Cerebellar cortex (tissue), 1 donor: Measurements from ENCODE around the gene VAV2.
"Not testable (repeated sequence)": the region's sequence is repeated elsewhere in the genome, so short reads cannot be mapped to it uniquely, and the experiment has no call there.

Experiments
- DNase-seq: peaks from one replicate; pipeline ENCODE4 v3.0.0-alpha.2; 2015; ENCODE audit warnings: low spot score

The VAV2 gene

DNA sequence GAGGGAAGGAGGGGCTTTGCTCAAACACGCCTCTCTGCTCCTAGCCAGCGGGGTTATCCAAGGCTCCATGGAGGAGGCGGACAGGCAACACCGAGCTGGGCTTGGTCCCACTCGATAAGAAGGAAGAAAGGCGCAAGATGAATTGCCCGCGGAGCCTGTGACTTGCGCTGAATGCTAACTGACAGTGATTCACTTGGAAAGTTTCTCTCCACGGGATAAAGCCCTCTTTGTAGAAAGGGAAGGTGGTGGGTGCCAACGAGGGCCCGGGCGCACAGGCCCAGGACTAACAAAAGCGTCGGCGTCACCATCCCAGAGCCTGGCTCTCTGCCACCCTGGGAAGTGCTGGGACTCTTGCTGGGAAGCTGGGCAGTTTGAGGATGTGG, 76.0 kb downstream of the VAV2 start:
- DNase-seq = peak; percentile 10

DNA sequence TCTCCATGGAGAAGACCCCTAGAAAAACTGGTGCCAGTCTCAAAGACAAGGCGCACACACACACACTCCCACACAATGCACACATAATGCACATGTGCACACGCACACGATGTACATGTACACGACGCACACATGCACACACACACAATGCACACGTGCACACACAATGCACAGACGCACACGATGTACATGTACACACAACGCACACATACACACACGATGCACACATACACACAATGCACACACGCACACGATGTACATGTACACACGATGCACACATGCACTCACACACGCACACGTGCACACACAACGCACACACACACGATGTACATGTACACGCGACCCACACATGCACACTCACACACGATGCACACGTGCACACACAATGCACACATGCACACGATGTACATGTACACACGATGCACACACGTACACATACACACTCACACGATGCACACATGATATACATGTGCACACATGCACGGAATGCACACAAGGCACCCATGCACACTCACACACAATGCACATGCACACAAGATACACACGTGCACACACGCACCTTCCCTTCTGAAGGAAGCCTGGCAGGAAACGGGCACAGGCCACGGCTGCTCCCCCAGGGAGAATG, 76.5 kb downstream of the VAV2 start:
- DNase-seq = no peak

DNA sequence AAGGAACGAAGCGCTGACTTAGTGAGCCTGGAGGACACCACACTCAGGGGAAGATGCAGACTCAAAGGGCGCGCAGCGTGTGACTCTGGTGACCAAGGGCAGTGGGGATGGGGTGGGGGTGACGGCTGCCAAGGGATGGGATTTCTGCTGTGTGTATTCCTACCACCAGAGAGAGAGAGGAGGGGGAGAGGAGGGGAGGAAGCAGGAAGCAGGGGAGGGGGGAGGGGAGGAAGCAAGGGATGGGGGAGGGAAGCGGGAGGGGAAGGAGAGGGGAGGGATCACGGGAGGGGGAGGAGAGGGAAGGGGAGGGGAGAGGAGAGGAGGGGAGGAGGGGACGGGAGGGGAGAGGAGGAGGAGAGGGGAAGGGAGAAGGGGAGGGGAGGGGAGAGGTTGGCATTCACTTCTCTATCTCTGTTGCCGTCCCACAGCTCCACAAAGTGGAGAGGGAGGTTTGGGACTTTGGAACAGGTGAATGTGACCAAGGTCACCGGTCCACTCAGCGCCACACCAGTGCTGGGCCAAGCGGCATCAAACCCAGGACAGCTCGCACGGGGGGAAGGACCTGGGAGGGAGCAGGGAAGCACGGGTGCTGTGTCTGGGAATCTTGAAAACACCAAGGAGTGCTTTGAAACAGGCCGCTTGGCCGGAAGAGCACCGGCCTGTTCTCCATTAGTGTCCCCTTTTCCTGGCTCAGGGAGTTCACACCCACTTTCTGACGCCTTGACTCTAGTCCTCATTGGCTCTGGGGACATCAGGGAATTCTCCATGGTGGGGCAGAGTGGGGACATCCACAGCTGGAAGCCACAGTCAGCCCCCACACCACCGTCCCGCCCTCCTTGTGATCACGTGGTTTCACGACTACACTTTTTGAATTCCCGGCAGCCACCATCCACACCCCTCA, 77.4 kb downstream of the VAV2 start:
- DNase-seq = no peak

DNA sequence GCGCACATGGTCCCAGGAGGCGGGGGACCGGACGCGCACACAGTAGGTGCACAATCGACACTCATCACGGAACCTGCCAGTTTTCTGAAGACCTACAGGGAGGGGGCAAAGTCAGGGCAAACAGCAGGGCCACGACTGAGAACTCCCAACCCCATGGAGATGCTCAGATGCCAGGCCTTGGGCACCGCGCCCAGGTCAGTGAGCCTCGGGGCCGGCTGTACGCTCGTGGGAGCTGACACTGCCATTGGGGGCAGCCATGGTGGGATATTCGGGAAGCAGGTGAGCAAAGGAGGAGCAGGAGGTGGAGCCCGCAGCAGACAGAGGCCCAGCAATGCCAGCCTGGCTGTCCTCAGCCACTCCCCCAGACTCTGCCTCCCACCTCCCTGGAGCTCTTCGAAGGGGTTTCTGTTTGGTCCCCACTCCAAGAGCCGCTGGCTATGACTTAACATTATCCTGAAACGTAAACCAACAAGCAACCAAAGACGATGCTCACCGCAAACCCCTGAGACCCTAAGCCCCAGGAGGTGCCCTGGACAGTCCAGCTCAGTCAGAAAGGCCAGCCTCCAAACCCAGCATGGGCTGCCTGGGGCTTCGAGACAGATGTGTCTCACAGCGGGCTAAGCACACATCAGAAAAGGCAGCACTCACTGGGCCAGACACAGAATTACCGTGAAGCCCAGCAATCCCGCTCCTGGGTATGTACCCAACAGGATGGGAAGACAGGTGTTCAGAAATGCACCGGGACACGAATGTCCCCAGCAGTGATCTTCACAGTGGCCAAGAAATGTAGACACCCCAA, 78.4 kb downstream of the VAV2 start:
- no peak for DNase-seq

DNA sequence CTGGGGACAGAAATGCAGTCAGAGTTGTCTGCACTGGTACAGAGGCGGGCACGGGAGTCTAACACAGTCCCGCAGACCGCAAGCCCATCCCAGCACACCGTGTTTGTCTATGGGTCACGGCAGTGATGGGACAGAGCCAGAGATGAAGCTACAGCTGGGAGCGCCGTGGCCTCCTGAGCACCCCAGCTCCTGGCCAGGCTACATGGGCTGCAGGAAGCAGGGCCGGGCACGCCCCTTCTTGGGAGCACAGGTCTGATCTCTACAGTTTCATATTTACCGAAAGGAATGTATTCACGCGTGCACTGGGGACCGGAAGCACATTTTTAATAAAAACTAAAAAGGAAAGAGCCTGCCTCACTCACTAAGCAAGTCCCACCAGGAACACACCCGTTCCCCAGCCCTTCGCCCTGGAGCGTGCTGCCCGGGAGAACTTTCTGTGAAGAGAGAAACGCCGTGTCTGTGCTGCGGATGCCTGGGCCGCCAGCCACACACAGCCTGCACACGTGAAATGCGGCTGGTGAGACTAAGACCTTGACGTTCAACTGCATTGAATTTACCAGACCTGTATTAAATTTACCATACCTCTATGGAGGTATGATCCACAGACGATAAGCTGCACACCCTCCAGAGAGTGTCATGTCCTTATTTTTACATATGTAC, 81.1 kb downstream of the VAV2 start:
- no peak for DNase-seq

DNA sequence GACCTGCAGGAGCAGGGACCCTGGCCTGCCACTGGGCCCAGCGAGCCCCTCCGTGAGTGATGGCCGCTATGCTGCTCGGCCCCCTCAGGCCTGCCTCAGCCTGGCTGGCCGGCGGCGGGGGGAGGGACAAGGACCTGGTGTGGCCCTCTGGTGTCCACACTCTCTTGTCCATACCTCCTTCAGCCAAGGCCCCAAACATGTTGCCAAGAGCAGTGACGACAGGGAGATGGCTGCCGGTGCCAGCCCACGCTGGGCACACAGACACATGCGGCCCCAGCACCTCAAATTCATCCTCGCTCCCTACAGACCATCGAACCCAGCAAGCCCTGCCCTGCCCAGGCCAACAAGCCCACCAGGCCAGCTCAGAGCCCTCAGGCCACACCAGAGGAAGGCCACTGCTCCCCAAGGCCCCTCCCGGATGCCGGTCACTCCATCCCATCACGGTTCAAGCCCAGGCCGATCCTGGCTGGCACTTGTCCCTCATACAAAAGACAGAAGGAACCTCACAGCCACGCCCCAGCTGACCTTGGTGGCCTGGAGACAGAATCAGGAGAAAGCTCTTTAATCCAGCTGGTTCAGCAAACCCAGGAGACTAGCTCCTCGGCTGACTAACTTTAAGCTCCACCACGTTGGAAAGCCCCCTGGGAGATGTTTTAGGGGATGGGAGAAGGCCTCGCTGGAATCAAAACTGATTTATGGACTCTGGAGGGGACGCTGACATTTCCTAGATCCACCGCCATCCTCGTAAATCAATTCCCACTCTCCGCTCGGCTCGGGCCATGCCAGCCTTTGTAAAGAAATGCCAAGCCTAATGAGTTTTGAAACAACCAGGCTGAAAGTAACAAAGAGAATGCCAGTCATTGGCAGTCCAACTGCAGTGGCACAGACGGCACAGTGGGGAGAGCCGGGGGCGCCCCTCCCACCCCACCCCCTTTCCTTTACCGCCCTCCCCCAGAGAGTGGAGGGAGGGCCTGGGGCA, 84.9 kb downstream of the VAV2 start:
- no peak for DNase-seq

DNA sequence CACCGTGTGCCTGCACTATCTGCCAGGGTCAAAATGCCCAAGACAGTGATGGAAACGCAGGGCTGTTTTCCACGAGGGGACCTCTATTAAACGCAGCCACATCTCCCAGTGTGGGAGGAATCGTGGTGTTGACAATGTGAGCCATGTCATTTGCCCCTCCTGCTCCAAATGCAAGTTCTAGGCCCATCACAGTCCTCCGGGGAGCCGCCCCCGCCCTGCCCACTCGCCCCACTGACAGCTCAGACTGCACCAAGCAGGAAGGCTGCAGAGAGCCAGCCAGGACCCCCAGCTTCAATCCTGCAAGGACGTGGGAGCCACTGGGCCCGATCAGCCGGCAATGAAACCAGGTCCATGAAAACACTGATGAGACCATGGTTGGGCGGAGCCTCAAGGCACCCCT, 85.9 kb downstream of the VAV2 start:
- DNase-seq = no peak

DNA sequence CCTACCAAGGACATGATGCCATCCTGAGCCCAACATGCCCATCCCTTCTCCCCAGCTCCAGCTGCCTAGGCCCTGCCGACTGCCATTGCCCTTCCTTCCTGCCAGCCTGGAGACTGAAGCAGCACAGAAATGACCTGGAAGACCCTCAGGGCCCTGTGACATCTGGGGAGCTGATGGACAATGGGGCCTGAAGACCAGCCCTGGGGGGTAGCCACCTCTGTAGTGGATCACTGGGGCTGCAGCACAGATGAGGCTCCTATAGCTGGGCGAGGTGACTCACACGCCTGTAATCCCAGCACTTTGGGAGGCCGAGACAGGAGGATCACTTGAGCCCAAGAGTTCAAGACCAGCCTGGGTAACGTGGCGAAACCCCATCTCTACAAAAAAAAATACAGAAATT, 86.6 kb downstream of the VAV2 start:
- DNase-seq = no peak

DNA sequence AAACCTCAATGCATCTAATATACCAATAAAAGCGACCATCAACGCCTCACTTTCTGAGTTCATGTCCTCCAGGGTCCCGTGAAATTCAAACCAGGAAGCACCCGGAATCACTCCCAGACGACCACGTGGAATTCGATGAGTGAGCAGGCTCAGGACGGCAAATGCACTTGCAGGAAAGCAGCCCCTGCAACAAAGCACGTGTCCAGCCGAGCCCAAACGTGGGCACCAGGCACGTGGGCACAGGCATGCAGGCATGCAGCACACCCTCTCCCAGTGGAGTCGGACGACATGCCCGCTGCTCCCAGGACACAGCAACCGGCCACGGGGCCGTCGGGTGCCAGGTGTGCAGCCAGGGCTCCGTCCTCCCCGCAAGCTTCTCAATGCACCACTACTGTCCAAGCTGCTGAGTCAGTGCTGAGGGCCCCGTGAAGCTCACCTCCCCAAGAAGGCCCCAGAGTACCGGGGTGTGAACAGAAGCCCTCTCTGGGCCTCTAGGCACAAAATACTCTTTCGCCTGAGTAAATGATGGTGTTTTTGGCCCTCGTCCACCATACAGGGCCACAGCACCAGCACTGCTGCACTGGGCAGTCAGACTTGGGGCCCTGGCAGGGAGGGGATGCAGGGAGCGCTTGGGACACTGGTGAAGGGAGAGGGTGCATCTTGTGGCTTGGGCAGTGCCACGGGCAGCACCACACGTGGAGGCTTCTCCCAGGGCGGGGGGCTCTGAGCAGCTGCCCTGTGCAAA, 87.6 kb downstream of the VAV2 start:
- no peak for DNase-seq

DNA sequence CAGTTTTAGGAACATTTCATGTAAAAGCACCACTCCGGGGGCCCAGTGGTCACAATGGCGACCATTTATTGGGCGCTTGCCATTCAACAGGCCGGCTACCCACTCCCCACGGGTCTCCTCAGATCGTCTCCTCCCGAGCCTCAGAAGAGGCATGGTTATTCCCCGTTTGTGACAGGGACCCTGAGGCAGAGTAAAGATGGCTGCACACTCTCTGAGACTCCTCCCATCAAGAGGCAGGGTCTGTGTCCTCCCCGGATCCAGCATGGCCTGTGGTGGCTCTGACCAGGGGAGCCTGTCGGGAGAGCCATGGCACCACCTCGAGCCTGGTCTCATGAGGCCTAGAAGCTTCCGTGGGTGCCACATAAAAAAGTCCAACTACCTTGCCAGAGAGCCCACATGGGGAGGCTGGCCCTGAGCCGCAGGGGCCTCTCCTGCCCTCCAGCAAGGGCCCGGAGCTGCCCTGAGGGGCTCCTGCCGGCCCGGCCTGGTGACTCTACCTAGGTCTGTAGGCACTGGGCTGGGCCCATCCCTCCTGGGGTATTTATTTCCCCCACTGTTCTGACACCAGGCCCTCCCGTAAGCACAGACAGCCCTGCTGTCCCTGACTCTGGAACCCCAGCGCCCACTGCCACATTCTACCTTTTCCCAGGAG, 90.8 kb downstream of the VAV2 start:
- DNase-seq = no peak

DNA sequence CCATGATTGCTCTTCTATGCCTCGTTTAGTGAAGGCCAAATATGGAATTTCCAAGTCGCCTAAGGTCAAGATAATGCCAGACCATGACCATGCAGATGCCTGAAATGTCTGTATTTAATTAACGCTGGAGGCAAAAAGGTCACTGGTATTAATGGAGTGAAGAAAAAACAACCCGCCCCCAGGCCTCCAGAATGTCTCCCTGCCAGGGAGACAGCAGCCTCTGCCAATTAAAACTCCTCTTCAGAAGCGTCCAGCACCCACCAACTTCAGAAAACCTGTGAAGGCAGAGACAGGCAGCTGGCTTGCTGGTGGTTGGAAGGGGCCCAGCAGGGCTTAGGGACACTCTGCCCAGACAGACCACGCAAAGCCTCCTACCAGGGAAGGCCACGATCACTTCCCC, 94.4 kb downstream of the VAV2 start:
- DNase-seq = no peak

DNA sequence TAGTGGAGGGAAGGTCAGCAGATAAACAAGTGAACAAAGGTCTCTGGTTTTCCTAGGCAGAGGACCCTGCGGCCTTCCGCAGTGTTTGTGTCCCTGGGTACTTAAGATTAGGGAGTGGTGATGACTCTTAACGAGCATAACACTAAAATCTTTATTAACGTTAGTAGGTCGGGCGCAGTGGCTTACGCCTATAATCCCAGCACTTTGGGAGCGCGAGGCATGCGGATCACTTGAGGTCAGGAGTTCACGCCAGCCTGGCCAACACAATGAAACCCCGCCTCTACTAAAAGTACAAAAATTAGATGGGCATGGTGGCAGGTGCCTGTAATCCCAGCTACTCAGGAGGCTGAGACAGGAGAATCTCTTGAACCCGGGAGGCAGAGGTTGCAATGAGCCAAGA, 96.1 kb downstream of the VAV2 start:
- DNase-seq = not testable (repeated sequence)

DNA sequence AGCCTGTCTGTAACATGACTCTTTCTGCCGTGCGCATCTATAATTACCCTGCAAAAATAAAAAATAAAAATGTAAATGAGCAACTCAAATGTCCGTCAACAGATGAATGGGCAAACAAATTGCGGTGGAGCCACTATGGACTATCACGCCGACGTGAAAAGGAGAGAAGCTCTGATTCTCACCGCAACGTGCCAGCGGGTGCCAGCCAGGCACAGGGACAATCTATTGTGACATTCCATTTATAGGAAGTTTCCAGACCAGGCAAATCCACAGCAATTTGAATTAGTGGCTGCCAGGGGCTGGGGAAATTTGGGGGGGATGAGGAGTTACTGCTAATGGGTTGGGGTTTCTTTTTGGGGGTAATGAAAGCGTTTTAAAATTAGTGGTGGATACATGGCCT, 96.8 kb downstream of the VAV2 start:
- DNase-seq = no peak

DNA sequence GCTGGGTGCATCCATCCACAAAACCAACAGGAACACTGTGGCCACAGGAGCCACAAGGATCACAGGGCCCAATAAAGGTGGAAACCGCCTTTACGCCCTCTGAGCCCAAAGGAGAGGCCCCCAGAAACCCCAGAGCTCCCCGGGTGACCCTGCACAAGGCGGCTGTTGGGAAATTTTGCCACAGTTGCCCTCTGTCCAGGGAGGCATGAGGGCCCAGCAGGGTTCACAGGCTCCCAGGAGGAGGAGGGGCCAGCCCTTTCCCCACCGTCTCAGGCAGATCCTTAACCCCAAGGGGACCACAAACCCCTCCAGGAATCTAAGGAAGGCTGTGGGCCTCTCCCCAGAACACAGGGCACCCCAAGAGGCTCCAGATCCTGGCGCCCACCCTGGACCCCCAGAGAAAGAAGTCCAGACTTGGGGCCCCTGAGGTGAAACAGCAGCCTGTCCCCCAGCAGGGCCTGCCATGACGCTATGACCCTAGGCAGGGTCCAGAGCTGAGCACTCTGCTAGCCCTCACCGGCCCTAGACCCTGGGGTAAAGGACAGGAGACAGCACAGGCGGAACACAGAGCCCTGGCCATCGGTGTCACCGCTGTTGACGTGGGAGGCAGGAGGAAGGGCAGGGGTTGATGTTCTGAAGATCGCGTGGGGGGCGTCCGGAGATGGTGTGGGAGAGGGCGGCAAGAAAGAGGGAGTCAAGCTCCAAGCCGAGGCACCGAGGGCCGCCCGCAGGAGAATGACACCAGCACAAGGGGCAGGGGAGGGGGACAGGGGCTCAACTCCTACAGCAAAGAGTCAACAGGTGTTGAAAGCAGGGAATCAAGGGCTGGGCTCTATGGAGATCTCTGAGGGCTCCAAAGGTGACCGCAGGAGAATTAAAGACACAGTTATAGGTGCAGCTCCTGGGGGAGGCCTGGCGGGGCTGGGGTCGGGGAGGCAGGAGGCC, 97.5 kb downstream of the VAV2 start:
- no peak for DNase-seq

DNA sequence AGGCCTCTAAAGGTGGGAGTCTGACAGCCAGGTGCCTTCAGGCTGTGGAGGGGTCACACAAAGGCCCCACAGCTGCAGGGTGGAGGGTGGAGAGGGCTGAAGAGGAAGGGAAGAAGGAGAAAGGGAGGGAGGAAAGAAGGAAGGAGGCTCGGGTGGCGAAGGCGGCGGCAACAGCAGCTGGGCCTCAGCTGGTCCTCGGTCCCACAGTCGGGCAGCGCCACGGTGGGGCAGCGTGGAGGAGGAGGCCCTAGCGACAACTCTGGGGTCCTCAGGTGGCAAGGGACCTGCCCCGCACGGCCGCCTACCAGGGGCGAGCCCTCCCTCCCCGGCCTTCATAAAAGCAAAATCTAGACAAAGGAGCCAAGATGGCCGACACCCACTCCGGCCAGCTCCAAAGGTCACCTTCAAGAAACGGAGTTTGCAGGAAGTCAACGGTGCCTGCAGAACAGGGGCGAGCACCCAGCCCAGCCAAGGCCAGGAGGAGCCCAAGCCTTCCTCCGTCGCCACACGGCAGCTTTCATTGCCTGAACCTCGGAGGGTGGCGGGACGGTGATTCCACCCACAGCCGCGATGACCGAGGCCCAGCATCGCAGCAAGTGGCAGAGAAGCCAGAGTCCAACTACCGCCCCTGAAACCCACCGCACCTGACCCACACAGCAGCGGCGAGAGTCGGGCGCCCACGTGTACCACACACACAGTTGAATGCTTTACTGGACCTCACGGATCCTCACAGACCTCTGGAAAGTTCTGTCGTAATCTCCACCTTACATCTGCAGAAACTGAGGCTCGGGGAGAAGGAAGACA, 98.7 kb downstream of the VAV2 start:
- DNase-seq = no peak

DNA sequence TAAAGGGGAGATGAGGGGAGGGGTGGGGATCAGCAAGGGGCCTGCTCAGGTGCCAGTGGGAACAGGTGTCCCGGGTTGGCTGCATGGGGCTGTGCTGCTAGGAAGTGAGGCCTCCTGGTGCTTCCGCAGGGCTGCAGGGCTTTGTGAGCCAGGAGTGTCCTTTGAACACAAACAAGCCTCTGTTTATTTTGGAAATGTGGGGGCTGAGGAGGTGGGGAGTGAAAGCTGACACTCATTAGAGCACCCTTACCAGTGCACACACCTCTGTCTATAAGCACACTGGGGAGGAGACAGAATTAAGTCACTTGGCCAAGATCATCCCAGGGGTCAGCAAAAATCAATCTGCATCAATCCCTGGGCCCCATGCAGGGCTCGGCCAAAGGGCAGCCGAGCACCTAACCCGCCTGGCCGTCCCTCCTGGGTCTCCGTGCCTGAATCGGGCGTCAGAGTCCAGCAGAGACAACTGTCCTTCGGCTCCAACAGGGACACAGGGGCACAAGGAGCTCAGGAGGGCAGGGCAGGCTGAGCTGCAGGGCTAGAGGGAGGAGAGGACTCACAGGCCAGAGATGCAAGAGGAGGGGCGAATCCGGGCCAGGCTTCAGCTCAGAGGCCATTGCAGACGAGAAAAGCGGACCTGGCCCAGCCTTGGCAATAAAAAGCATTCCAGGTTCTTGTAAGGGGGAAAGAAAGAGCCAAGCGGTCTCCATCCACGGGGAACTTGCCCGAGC, 99.8 kb downstream of the VAV2 start:
- no peak for DNase-seq

DNA sequence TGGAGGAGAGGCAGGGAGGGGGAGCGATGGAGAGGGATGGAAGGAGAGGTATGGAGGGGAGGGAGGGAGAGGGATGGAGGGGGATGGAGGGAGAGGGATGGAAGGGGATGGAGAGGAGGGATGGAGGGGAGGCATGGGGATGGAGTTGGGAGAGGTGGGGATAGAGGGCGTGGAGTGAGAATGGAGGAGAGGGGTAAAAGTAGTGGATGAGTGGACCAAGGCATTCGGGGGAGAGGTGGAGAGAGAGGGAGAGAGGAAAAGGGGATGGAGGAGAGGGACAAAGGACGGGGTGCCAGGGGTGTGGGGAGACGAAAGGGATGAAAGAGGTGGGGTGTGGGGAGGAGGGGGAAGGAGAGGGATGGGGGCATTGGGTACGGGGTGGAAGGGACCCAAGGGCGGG, 100.4 kb downstream of the VAV2 start:
- DNase-seq = no peak
